Right atrium auricular region (tissue), 2 donors: ENCODE measurements around the gene ZFAND3. TPM values are rescaled to one million over a fixed set of nuclear protein-coding genes. Genes with fewer than 3 reads are reported as not detected.

Experiments used
- DNase-seq: peaks from one replicate; pipeline ENCODE4 v3.0.0-alpha.2; 2019; ENCODE audit warnings: low spot score
- H3K27ac ChIP-seq, 2 donors: fragments of 200-600 bp; sonication (generic); 1 replicate in 1 of 2; 2 replicates in 1 of 2; pipeline ENCODE4 v1.5.1; 2016 to 2019
- H3K27me3 ChIP-seq, 2 donors: fragments of 200-600 bp; sonication (generic); one replicate each; pipeline versions ENCODE4 v1.5.1 to v1.6.0; 2017 to 2019
- H3K36me3 ChIP-seq: fragments of 200-600 bp; sonication (generic); one replicate; pipeline ENCODE4 v1.5.1; 2016
- H3K4me1 ChIP-seq, 2 donors: fragments of 200-600 bp; sonication (generic); one replicate each; pipeline versions ENCODE4 v1.5.1 to v1.6.0; 2017 to 2019
- H3K4me3 ChIP-seq, 2 donors: fragments of 200-600 bp; sonication (generic); 1 replicate in 1 of 2; 2 replicates in 1 of 2; pipeline ENCODE4 v1.5.1; 2017 to 2019; ENCODE audit warnings: mild to moderate bottlenecking in 1 of 2, moderate library complexity in 1 of 2
- H3K9me3 ChIP-seq, 2 donors: fragments of 200-600 bp; sonication (generic); one replicate each; pipeline ENCODE4 v1.5.1; 2019
- CTCF ChIP-seq, 2 donors: fragments of 200-600 bp; sonication (generic); IDR thresholded peaks; one replicate each; pipeline ENCODE4 v1.5.1; 2019; ENCODE audit warnings: antibody characterized with exemption in 2 of 2
- total RNA-seq, 2 donors: library from RNA; depleted of rRNA; stranded (reverse); fragments of >200 nt; gene quantifications; one replicate each; pipeline ENCODE4 v1.1.0, GENCODE V29; 2016

Gene ZFAND3
- total RNA-seq, 2 donors from 2014 or later: 36.7 to 40.0 TPM

- Histone ChIP-seq H3K4me3 (no peak overlapping the region), H3K27me3 (no peaks in the 10 kb centered on the region), H3K36me3 (no peaks in the 10 kb centered on the region), H3K27ac (no peak overlapping the region), H3K9me3 (no peaks in the 10 kb centered on the region), H3K4me1 (peaks cover 0 to 15% of the 10 kb centered on the region in 2 donors)
- DNase-seq: no peak
- TF ChIP-seq CTCF (IDR thresholded peaks at IDR 0.05): no peak
Observed at GRCh38 chr6:38142178-38142902, 322.8 kb downstream of the ZFAND3 start.

- DNase-seq: no peak
- TF ChIP-seq CTCF (IDR thresholded peaks at IDR 0.05): no peak
- Histone ChIP-seq H3K4me3 (no peak overlapping the region), H3K9me3 (no peaks in the 10 kb centered on the region), H3K36me3 (no peaks in the 10 kb centered on the region), H3K4me1 (peaks cover 0 to 15% of the 10 kb centered on the region in 2 donors), H3K27ac (no peak overlapping the region), H3K27me3 (no peaks in the 10 kb centered on the region)
Observed at GRCh38 chr6:38143191-38144150, 323.9 kb downstream of the ZFAND3 start.

GRCh38 chr6:38144365-38144945 lies 324.9 kb downstream of the ZFAND3 start:
- no peaks in the 10 kb centered on the region for H3K36me3 ChIP-seq
- no peaks in the 10 kb centered on the region for H3K27me3 ChIP-seq
- DNase-seq: no peak
- H3K9me3 ChIP-seq: no peaks in the 10 kb centered on the region
- no peak for TF ChIP-seq CTCF (IDR thresholded peaks at IDR 0.05)
- H3K27ac ChIP-seq: no peak overlapping the region
- H3K4me3 ChIP-seq: no peak overlapping the region
- peaks cover 0 to 21% of the 10 kb centered on the region in 2 donors for H3K4me1 ChIP-seq

- Histone ChIP-seq H3K4me1 (peaks cover 0 to 25% of the 10 kb centered on the region in 2 donors), H3K9me3 (no peaks in the 10 kb centered on the region), H3K36me3 (no peaks in the 10 kb centered on the region), H3K4me3 (no peak overlapping the region), H3K27me3 (no peaks in the 10 kb centered on the region), H3K27ac (no peak overlapping the region)
- DNase-seq: no peak
- TF ChIP-seq CTCF (IDR thresholded peaks at IDR 0.05): no peak
Observed at GRCh38 chr6:38146021-38146733, 326.6 kb downstream of the ZFAND3 start.

GRCh38 chr6:38146734-38147027 lies 327.2 kb downstream of the ZFAND3 start:
- no peak for TF ChIP-seq CTCF (IDR thresholded peaks at IDR 0.05)
- H3K4me3 ChIP-seq: no peak overlapping the region
- H3K36me3 ChIP-seq: no peaks in the 10 kb centered on the region
- peaks cover 0 to 25% of the 10 kb centered on the region in 2 donors for H3K4me1 ChIP-seq
- no peak for DNase-seq
- no peaks in the 10 kb centered on the region for H3K9me3 ChIP-seq
- H3K27me3 ChIP-seq: no peaks in the 10 kb centered on the region
- H3K27ac ChIP-seq: no peak overlapping the region
